Sigmoid colon (tissue), 3 donors: Measurements from ENCODE around the gene YLPM1.

Experiments
- CTCF ChIP-seq, 4 experiments: fragments of 450-650 bp in 3 of 4; fragments of 200-600 bp in 1 of 4; IDR thresholded peaks; one replicate each; pipeline ENCODE4 v1.5.1; 2016 to 2019; ENCODE audit warnings: antibody characterized with exemption in 4 of 4, mild to moderate bottlenecking in 3 of 4, moderate library complexity in 2 of 4
- POLR2A ChIP-seq, 2 donors: fragments of 450-650 bp; IDR thresholded peaks; one replicate each; pipeline ENCODE4 v1.6.1; 2016; ENCODE audit warnings: antibody characterized with exemption in 2 of 2, mild to moderate bottlenecking in 2 of 2, moderate library complexity in 2 of 2

GRCh38 chr14:74747237-74747636 lies 15.9 kb upstream of the YLPM1 start:
- no peak for TF ChIP-seq POLR2A (IDR thresholded peaks at IDR 0.05)
- no peak for TF ChIP-seq CTCF (IDR thresholded peaks at IDR 0.05)
